HG02678 (cell line): ENCODE data around the gene OMP.
"Not testable (repeated sequence)": the region's sequence is repeated elsewhere in the genome, so short reads cannot be mapped to it uniquely, and the experiment has no call there.

ENCODE experiments used
- ATAC-seq: cut with Tn5 transposase; IDR thresholded peaks from one replicate; pipeline ENCODE4 v1.9.1; 2021; ENCODE audit warnings: mild to moderate bottlenecking, moderate library complexity; ENCODE audit not compliant: unreplicated experiment

OMP gene, protein sequence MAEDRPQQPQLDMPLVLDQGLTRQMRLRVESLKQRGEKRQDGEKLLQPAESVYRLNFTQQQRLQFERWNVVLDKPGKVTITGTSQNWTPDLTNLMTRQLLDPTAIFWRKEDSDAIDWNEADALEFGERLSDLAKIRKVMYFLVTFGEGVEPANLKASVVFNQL

DNA sequence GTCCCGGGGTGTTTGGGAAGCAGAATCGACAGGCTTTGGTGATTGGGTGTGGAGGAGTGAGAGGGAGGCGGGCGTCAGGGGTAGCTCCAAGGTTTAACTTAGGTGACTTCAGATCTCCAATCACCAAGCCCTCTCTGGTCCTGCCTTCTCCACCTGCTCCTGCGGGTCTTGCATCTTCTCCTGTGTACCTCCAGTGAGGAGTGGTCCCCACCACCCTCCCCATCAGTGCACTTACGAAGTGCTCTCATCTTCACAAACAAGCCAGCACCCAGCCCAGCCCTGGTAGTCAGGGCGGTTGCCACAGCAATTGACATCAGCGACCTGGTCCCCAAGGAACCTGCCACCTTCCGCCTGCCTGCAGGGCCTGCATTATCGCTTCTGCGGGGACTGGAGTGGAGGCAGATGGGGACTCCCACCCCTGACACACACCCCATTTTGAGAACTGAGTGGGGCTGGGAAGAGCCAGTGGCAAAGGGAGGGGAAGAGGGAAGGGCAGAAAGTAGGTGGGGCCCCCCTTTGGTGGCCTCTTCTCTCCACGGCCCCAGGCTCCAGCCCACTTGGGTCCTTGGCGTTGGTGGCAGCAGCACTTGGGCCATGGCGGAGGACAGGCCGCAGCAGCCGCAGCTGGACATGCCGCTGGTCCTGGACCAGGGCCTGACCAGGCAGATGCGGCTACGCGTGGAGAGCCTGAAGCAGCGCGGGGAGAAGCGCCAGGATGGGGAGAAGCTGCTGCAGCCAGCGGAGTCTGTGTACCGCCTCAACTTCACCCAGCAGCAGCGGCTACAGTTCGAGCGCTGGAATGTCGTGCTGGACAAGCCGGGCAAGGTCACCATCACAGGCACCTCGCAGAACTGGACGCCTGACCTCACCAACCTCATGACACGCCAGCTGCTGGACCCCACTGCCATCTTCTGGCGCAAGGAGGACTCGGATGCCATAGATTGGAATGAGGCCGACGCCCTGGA lies at the start of gene OMP:
Gene OMP (plus strand): TSS at position 595 of the 965 bp plus-strand sequence. CDS start 0 bp downstream, at position 595.
- ATAC-seq: no peak

DNA sequence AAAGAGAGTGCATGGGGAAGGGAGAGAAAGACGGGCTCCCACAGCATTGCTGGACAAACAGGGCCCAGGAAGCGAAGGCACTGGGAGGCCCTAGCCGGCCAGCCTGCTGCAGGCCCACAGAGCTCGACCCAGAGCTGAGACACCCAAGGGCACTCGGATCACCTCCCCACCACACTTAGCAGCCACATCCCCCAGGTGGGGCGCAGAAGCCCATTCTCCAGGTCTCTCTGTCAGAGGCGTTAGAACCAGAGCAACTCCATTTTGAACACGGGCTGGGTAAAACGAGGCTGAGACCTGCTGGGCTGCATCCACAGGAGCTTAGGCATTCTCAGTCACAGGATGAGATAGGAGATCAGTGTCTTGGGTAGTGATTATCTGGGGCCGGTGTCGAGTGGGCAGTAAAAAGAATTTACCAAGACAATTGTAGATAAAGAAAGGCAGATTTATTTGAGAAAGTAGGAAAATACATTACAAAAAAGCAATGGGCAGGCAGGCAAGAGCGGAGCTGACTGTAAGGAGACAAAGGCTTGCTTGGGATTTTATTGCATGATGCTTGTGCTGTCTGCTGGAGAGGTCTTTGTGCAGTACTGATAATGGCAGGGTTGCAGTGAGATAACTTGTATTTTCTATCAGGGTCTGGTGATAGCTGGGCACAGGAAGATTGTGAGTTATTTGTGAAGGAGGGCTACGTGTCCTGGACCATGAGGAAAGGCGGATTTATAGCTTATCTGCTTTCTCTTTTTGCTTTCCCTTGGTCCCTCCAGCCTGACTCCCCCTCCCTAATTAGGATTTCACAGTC lies 49.2 kb upstream of the OMP start:
- ATAC-seq: no peak

DNA sequence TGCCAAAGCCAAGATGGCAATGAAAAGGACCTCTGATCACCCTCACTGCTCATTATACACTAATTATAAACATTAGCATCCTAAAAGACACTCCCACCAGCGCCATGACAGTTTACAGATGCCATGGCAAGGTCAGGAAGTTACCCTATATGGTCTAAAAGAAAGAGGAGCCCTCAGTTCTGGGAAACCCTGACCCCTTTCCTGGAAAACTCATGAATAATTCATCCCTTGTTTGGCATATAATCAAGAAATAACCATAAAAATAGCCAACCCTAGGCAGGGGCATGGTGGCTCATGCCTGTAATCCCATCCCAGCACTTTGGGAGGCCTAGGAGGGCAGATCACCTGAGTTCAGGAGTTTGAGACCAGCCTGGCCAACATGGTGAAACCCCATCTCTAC lies 48.6 kb upstream of the OMP start:
- no peak for ATAC-seq

DNA sequence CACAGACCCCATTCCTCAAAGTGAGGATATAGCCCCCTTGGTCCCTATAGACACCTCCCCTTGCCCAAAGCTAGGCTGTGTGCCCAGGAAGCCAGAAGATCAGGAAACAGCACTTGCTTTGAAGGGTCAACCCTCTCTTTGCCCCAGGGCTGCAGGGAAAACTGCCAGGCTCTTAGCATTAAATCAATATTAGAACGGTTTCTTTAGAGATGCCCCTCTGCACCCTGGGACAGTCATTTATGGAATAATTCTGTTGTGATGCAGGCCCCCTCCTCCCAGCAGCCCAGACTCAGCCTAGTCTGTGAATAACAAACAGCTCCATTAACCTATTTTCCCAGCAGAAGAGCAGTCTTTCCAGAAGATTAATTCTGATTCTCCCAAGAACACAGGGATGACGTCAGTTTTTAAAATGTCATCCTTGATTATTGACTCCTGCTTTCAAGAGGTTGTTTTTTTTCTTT lies 47.5 kb upstream of the OMP start:
- ATAC-seq: no peak

DNA sequence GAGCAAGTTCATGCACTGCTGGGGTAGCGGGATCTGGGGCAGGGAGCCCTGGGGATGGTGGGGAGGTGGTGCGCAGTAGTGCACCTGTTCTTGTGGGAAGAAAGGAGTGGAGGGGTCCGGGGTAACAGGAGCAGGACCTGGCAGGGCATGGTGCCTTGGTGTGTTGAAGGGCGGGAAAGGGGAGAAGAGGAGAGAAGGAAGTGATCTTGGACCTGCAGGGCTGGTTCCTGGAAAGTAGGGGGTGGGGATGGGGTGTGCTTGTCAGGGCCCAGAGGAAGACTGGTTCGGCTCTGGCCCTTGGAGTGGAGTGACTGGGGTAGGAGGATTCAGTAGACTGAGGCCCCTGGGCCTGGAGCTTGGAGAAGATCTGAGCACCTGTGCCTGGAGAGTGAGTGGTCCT lies 46.7 kb upstream of the OMP start:
- no peak for ATAC-seq

DNA sequence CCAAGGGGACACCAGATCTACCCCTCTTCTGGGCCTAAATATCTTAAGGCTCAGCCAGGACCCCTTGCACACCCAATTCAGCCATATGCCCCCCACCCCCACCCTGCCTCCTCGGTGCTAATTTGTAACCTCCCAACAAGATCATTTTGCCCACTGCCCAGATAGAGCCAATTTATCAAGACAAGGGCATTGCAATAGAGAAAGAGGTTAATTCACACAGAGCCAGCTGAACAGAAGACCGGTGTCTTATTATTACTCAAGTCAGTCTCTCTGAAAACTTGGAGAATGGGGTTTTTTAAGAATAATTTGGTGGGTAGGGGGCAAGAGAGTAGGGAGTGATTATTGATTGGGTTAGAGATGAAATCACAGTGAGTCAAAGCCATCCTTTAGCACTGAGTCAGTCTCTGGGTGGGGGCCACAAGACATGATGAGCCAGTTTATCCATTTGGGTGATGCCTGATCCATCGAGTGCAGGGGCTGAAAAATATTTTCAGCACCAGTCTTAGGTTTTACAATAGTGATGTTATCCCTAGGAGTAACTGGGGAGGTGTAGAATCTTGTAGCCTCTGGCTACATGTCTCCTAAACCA lies 45.7 kb upstream of the OMP start:
- ATAC-seq: no peak

DNA sequence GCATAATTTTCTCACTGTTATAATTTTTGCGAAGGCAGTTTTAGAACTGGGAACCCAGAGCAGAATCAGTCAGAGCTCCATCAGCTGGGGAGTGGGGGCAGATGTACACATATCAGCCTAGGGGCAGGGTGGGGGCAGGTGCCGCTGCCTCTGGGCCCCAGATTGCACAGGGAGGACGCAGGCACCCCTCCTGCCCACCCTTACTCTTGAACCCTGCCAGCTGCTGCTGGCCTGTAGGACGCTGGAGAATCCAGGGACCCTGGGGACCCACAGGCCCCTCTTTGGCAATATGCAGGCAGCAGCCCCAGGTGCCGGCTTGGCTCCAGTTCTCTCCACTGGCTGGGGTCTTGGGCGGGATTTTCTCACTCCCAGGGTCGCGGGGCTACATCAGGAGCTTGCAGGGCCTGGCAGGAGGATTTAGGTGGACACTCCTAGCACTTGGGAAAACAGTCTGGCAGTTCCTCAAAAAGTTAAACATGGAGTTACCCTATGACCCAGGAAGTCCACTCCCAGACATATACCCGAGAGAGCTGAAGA lies 44.6 kb upstream of the OMP start:
- no peak for ATAC-seq

DNA sequence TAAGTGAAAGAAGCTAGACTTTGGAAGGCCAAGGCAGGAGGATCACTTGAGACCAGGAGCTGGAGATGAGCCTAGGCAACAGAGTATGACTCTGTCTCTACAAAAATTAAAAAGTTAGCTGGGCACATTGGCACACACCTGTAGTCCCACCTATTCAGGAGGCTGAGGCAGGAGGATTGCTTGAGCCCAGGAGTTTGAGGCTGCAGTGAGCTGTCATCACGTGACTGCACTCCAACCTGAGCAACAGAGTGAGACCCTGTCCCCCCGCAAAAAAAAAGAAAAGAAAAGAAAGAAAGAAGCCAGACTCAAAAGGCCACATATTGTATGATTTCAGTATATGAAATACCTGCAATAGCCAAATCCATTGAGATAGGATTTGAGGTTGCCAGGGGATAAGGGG lies 43.7 kb upstream of the OMP start:
- ATAC-seq: no peak

DNA sequence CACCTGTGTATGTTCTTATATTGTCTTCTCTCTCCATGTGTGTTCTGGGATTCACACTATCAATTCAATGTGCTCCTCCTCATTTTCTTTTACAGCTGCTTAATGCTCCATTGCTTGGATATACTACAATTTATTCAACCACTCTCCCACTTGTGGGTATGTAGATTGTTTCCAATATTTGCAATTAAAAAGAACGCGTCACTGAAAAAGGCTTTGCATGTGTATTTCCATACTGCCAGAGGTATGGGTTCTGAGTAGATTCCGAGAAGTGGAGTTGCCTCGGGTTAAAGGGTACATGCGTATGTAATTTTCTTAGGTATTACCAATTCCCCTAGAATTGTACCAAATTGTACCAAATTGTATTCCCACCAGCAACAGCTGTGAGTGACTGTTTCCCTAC lies 42.8 kb upstream of the OMP start:
- no peak for ATAC-seq

DNA sequence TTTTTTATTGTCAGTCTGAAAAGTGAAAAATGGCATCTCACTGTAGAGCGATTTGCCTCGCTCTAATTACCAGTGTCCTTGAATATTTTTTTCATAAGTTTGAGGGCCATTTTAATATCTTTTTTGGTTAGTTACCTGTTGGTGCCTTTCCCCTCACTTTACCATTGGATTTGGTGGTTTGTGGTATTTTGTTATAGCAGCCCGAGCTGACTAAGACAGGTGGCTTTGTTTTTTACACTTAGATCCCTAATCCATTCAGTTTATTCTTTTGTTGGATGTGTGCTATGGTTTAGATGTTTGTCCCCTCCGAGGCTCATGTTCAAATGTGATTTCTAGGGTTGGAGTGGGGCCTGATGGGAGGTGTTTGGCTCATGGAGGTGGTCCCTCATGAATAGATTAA lies 42.4 kb upstream of the OMP start:
- ATAC-seq: no peak

DNA sequence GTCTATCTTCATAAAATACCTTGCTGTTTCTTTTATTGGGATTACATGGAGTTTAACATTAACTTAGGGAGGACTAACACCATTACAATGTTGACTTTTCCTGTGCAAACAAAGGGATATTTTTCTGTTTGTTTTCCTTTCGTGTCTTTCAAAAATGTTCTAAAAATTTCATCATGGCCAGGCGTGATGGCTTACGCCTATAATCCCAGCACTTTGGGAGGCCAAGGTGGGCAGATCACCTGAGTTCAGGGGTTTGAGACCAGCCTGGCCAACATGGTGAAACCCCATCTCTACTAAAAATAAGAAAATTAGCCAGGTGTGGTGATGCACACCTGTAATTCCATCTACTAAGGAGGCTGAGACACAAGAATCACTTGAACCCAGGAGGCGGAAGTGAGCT lies 41.4 kb upstream of the OMP start:
- not testable (repeated sequence) for ATAC-seq

DNA sequence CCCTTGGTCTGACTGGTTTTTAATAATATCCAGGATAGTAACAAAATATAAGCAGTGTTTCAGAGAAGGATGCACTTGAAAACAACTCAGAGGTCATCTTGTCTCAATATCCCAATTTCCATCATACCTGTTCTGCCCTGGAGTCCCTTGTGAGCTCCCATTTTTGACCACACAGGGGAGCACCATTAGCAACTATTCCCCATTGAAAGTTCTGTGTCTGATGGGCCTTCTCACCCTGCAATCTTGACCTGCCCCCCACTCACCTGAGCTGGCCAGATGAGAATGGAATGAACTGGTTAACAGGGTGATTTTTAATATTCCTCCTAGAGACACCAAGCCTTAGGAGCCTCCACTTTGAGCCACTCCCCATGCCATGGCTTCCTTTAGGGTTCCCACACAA lies 39.7 kb upstream of the OMP start:
- ATAC-seq: no peak

DNA sequence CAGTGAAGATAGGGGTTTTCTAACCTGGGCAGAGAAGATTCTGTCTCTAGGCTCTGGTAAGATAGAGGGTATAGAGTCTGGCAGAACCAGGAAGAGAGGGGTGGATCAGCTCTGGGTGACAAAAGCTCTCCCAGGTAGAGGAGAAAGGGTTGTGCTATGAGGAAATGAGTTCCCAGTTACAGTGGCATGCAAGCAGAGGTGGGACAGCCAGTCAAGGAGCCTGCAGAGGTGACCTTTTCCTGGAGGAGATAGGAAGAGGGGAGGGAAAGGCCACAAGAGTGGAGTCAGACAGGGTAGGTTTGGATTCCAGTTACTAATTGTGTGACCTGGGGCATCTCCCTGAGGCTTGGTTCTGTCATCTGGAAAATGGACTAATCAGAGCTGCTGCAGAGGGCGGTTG lies 39.2 kb upstream of the OMP start:
- no peak for ATAC-seq

DNA sequence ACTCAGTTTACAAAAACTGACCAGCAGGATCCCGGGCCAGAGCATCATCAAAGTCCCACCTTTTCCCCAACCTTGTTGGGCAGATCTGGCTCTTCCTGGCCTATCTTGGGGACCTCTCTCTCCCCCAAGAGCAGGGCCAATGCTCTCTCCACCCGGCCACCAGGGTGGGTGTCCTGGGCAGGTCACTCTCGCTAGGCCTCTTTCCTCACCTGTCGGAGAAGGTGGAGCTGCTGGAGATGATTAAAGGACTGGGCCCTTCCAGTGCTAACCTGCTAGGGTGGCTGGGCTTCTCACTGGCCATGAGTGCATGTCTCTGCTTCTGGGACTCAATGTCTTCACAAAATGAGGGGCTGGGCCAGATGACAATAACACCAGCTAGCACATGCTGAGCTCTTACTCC lies 38.8 kb upstream of the OMP start:
- no peak for ATAC-seq

DNA sequence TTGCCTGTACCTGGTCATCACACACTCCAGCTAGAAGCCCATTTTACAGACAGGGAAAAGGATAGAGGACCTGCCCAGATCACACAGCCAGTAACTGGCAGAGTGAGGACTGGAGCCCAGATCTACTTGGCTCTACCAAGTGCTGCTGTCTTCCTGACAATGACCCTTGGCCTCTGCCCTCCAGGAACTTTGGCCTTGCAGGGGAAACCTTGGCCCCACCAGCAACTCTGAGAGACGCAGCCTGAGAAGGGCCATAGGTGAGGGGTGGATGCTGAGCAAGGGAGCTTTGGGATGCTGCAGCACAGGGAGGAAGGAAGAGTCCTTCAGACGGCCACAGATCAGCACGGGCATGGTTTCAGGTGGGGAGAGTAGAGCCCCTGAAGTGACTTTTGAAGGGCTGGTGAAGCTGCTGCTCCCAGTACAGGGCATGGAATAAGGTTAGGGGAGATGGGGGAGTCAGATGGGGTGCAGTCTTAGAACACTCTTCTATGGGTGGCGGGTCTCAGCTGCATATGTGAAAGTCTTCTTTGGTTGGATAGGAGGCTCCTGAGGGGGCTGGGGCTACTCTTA lies 37.9 kb upstream of the OMP start:
- no peak for ATAC-seq

DNA sequence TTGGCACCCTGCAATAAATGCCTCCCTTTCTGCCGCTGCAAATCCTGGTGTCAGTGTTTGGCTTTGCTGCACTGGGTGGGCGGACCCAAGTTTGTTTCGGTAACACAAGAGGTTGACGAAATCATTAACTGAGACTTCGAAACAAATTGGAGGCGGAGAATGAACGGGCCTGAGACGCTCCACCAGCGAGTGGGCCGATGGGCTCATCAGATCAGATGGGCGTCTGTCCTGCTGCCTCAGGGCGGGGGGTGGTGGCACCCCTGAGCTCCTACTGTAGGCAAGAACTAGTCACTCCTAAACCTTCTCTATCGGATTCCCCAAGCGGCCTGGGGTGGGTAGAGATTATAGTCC lies 36.8 kb upstream of the OMP start:
- peak; percentile 14 for ATAC-seq

DNA sequence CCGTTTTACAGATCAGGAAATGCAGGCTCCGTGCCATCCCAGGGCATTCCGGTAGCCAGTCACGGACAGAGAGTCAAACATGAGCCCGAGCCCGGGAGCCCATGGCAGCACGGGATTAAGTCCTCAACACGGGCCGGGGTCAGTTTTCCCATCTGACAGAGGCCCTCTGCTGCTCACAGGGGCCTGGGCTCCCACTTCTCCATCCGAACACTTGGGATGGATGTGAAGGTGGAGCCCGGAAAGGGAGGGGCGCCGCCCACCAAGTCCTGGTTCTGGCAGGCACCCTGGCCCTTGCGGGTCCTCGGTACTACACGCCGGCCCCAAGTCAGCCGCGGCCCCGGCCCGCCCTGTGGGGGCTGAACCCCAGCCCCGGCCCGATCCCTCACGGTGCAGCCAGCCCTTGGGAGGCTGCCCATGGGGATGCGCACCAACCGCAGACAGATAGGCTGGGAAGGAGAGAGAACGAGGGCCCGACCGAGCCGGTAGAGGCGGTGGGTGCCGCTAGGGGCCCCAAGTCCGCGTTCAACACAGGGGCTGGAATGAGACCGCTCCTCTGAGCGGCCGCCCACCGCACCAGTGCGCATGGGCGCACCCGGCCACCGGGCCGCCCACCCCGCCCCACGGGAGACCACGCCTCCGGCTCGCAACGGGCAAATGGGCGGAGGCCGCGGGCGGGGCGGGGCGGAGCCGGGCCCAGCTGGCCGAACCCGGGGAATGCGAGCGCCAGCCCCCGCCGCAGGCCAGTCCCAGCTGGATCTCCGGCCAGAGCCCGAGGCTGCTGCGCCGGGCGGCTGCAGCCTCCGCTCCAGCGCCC lies 36.2 kb upstream of the OMP start, which contains the start of gene CAPN5:
Gene CAPN5 (plus strand): TSS at position 743 of the 814 bp plus-strand sequence. CDS start 17,916 bp downstream, outside the sequence.
- peak; percentile 93 for ATAC-seq

DNA sequence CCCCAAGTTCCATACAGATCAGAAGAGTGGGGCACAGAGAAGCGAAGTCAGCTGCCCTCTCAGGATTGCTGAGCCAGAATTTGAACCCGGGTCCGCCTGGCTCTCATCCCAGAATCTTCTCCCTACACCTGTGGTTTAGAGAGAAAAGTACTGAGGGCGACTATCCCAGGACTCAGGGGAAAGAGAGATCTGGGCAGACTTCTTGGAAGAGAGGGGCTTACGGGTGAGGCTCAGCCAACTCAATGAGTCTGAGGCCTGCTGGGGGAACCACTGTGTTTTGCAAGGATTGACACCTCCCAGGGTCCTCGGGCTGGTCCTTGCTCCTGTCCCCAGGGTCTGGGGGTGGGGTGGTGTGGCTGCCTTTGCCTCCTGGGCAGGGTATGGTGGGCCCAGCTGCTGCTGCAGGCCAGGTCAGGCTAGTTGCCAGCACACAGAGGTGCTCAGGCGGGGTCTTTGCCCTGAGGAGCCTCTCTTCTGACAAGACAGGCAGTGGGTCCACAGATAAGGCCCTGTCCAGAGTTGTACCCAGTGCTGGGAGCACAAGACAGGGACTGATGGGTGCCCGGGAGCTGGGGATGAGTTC lies 34.7 kb upstream of the OMP start:
- no peak for ATAC-seq
